ENCODE results near the gene RILPL1. TPM values are rescaled to one million over a fixed set of nuclear protein-coding genes. Genes with fewer than 3 reads are reported as not detected.

Gene RILPL1
- total RNA-seq, 2 donors from 2014 or later, result 2.6 to 5.0 TPM

- DNase-seq, result no peak
- no peak for TF ChIP-seq CTCF (IDR thresholded peaks at IDR 0.05)
- no peaks in the 10 kb centered on the region for H3K4me1 ChIP-seq
- no peaks in the 10 kb centered on the region for H3K9me3 ChIP-seq
- no peak overlapping the region for H3K27ac ChIP-seq
- no peaks in the 10 kb centered on the region for H3K36me3 ChIP-seq
- H3K27me3 ChIP-seq, result no peaks in the 10 kb centered on the region
- no peak overlapping the region for H3K4me3 ChIP-seq
- no peak overlapping the region for H3K9ac ChIP-seq (ENCODE audit: low read depth in 2 of 2, low read length in 2 of 2)
- intact Hi-C loops (cut with DNase I), result no loop called here
These were observed 55.5 kb downstream of the RILPL1 start for GRCh38 chr12:123478069-123478468.

GRCh38 chr12:123475246-123475703, 58.2 kb downstream of the RILPL1 start:
- intact Hi-C loops (cut with DNase I), result no loop called here
- Histone ChIP-seq H3K27ac (no peak overlapping the region), H3K27me3 (no peaks in the 10 kb centered on the region), H3K9me3 (no peaks in the 10 kb centered on the region), H3K36me3 (no peaks in the 10 kb centered on the region), H3K9ac (ENCODE audit: low read depth in 2 of 2, low read length in 2 of 2) (no peak overlapping the region), H3K4me3 (no peak overlapping the region), H3K4me1 (no peaks in the 10 kb centered on the region)
- TF ChIP-seq CTCF (IDR thresholded peaks at IDR 0.05), result no peak
- no peak for DNase-seq

GRCh38 chr12:123474485-123475245, 58.9 kb downstream of the RILPL1 start:
- H3K4me1 ChIP-seq, result no peaks in the 10 kb centered on the region
- intact Hi-C loops (cut with DNase I), result no loop called here
- H3K27ac ChIP-seq, result no peak overlapping the region
- H3K9ac ChIP-seq (ENCODE audit: low read depth in 2 of 2, low read length in 2 of 2), result no peak overlapping the region
- no peak for TF ChIP-seq CTCF (IDR thresholded peaks at IDR 0.05)
- H3K27me3 ChIP-seq, result no peaks in the 10 kb centered on the region
- no peak for DNase-seq
- no peaks in the 10 kb centered on the region for H3K36me3 ChIP-seq
- no peaks in the 10 kb centered on the region for H3K9me3 ChIP-seq
- H3K4me3 ChIP-seq, result no peak overlapping the region

GRCh38 chr12:123472438-123472849, 61.1 kb downstream of the RILPL1 start:
- no peaks in the 10 kb centered on the region for H3K9me3 ChIP-seq
- intact Hi-C loops (cut with DNase I), result no loop called here
- H3K4me1 ChIP-seq, result no peaks in the 10 kb centered on the region
- H3K36me3 ChIP-seq, result no peaks in the 10 kb centered on the region
- H3K4me3 ChIP-seq, result no peak overlapping the region
- TF ChIP-seq CTCF (IDR thresholded peaks at IDR 0.05), result no peak
- H3K27ac ChIP-seq, result no peak overlapping the region
- no peak overlapping the region for H3K9ac ChIP-seq (ENCODE audit: low read depth in 2 of 2, low read length in 2 of 2)
- DNase-seq, result no peak
- H3K27me3 ChIP-seq, result no peaks in the 10 kb centered on the region

- H3K4me3 ChIP-seq, result no peak overlapping the region
- H3K9me3 ChIP-seq, result no peaks in the 10 kb centered on the region
- no peaks in the 10 kb centered on the region for H3K27me3 ChIP-seq
- no peak for TF ChIP-seq CTCF (IDR thresholded peaks at IDR 0.05)
- no peak overlapping the region for H3K9ac ChIP-seq (ENCODE audit: low read depth in 2 of 2, low read length in 2 of 2)
- no peak overlapping the region for H3K27ac ChIP-seq
- no peaks in the 10 kb centered on the region for H3K36me3 ChIP-seq
- intact Hi-C loops (cut with DNase I), result no loop called here
- no peaks in the 10 kb centered on the region for H3K4me1 ChIP-seq
- DNase-seq, result no peak
These were observed 62.0 kb downstream of the RILPL1 start for GRCh38 chr12:123471374-123472068.

Measured in colonic mucosa (tissue), 4 donors.